ENCODE data around the gene ZSWIM1. TPM values are rescaled to one million over a fixed set of nuclear protein-coding genes. Genes with fewer than 3 reads are reported as not detected.
A peak's percentile ranks its signal among the peaks of the same experiment; 100 is the strongest.
"Not testable (repeated sequence)": the region's sequence is repeated elsewhere in the genome, so short reads cannot be mapped to it uniquely, and the experiment has no call there.

Gene ZSWIM1
- polyA plus RNA-seq, 1 donor from 2014 or later, result 5.8 TPM

DNA sequence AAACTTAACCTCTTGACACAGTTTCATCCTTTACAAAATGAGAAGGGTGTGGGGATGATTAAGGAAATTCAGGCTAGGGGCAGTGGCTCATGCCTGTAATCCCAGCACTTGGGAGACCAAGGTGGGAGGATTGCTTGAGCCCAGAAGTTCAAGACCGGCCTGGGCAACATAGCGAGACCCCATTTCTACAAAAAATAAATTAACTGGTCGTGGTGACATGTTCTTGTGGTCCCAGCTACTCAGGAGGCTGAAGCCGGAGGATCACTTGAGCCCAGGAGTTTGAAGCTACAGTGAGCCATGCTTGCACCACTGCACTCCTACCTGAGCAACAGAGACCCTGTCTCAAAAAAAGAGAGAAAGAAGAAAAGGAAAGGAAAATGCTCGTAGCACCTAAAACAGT lies 14.6 kb upstream of the ZSWIM1 start:
- Mint-ChIP-seq H3K27me3 (no peaks in the 10 kb centered on the region), H3K4me3 (no peak overlapping the region)

GRCh38 chr20:45867136-45867818 lies 13.8 kb upstream of the ZSWIM1 start:
- Mint-ChIP-seq H3K4me3 (no peak overlapping the region), H3K27ac (no peak overlapping the region), H3K9me3 (no peaks in the 10 kb centered on the region), H3K27me3 (no peaks in the 10 kb centered on the region), H3K36me3 (peaks cover 2% of the 10 kb centered on the region), H3K4me1 (peaks cover 0 to 3% (median 0%) of the 10 kb centered on the region in 3 donors)

More for the DNA sequence above, 14.6 kb upstream of the ZSWIM1 start:
- Mint-ChIP-seq H3K36me3 (peaks cover 2% of the 10 kb centered on the region), H3K9me3 (no peaks in the 10 kb centered on the region), H3K27ac (no peak overlapping the region), H3K4me1 (peaks cover 0 to 3% (median 0%) of the 10 kb centered on the region in 3 donors)

DNA sequence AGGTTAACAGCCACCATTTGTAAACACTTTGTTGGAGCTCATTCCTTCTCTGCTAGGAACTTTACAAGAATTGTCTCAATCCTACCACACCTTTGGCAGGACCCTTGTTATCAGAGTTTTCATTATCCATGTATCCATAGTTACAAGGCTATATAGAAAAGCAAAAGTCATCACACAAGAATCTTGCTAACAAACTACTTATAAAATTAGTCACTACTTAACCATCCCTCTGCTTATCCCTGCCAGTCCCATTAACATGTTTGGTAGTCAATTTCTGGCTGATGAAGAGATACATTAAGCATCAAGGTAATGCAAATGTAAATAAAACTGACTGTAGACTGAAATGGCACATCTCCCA lies 13.2 kb upstream of the ZSWIM1 start:
- Mint-ChIP-seq H3K36me3 (peaks cover 2% of the 10 kb centered on the region), H3K27me3 (no peaks in the 10 kb centered on the region), H3K9me3 (no peaks in the 10 kb centered on the region), H3K4me3 (no peak overlapping the region), H3K27ac (no peak overlapping the region), H3K4me1 (peaks cover 0 to 3% (median 0%) of the 10 kb centered on the region in 3 donors)

- no peak overlapping the region for H3K27ac Mint-ChIP-seq
- no peaks in the 10 kb centered on the region for H3K9me3 Mint-ChIP-seq
- H3K4me1 Mint-ChIP-seq, result peaks cover 0 to 3% (median 0%) of the 10 kb centered on the region in 3 donors
- peaks cover 2% of the 10 kb centered on the region for H3K36me3 Mint-ChIP-seq
- no peak overlapping the region for H3K4me3 Mint-ChIP-seq
- H3K27me3 Mint-ChIP-seq, result no peaks in the 10 kb centered on the region
Measured at GRCh38 chr20:45872626-45873025, 8.4 kb upstream of the ZSWIM1 start.

GRCh38 chr20:45873409-45874103 lies 7.5 kb upstream of the ZSWIM1 start:
- no peak overlapping the region for H3K4me3 Mint-ChIP-seq
- H3K4me1 Mint-ChIP-seq, result no peaks in the 10 kb centered on the region
- no peaks in the 10 kb centered on the region for H3K9me3 Mint-ChIP-seq
- no peaks in the 10 kb centered on the region for H3K27me3 Mint-ChIP-seq
- H3K27ac Mint-ChIP-seq, result no peak overlapping the region
- H3K36me3 Mint-ChIP-seq, result peaks cover 2% of the 10 kb centered on the region

DNA sequence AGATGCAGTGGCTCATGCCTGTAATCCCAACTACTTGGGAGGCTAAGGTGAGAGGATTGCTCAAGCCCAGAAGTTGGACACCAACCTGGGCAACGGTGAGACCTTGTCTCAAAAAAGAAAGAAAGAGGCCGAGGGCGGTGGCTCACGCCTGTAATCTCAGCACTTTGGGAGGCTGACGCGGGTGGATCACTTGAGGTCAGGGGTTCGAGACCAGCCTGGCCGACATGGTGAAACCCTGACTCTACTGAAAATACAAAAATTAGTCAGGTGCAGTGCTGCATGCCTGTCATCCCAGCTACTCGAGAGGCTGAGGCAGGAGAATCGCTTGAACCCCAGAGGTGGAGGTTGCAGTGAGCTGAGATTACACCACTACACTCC lies 6.9 kb upstream of the ZSWIM1 start:
- not testable (repeated sequence) for H3K9me3 Mint-ChIP-seq, H3K4me3 Mint-ChIP-seq, H3K27ac Mint-ChIP-seq, H3K27me3 Mint-ChIP-seq, H3K4me1 Mint-ChIP-seq, H3K36me3 Mint-ChIP-seq

DNA sequence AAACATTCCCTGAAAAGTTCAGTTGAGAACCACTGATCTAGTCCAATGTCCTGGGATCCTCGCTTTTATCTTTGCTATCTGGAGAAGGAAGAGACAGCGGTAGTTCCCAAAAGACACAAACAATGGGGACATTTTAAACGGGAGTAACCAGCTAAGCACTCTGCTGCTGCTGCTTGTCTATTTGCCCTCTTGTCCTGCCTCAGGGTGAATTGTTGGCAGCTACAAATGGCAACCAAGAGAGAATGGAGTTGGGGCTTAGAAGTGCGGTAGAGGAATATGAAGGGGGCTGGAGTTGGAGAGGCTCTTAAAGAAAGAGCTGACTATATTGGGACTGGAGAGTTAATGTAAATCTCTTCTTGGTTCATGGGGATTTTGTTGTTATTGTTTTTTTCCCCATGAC lies 6.5 kb upstream of the ZSWIM1 start:
- Mint-ChIP-seq H3K4me1 (no peaks in the 10 kb centered on the region), H3K27me3 (no peaks in the 10 kb centered on the region), H3K9me3 (no peaks in the 10 kb centered on the region), H3K4me3 (no peak overlapping the region), H3K36me3 (peaks cover 2% of the 10 kb centered on the region), H3K27ac (no peak overlapping the region)

- Mint-ChIP-seq H3K27me3 (no peaks in the 10 kb centered on the region), H3K9me3 (no peaks in the 10 kb centered on the region), H3K4me1 (peaks cover 13 to 20% (median 17%) of the 10 kb centered on the region in 3 donors)
Measured at GRCh38 chr20:45878076-45878761, 2.8 kb upstream of the ZSWIM1 start.

GRCh38 chr20:45882469-45883099 lies 1.6 kb downstream of the ZSWIM1 start:
- Mint-ChIP-seq H3K4me1 (peaks cover 13 to 26% (median 20%) of the 10 kb centered on the region in 3 donors), H3K27ac (peak overlapping the region in 2 of 3 donors; percentile 46 to 68), H3K36me3 (no peaks in the 10 kb centered on the region), H3K4me3 (peak overlapping the region; percentile 67 to 76 (median 73)), H3K9me3 (no peaks in the 10 kb centered on the region), H3K27me3 (no peaks in the 10 kb centered on the region)

More at GRCh38 chr20:45878076-45878761, 2.8 kb upstream of the ZSWIM1 start:
- Mint-ChIP-seq H3K27ac (no peak overlapping the region), H3K4me3 (no peak overlapping the region), H3K36me3 (no peaks in the 10 kb centered on the region)

DNA sequence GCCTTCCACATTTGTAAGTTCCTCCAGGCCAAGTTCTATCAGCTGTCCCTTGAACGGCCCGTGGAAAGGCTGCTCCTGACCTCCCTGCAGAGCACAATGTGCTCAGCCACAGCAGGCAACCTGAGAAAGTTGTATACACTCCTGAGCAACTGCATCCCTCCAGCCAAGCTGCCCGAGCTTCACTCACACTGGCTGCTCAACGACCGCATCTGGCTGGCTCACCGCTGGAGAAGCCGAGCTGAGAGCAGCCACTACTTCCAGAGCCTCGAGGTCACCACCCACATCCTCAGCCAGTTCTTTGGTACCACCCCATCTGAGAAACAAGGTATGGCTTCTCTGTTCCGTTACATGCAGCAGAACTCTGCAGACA lies 2.1 kb downstream of the ZSWIM1 start:
- H3K4me1 Mint-ChIP-seq, result peaks cover 13 to 27% (median 20%) of the 10 kb centered on the region in 3 donors
- no peak overlapping the region for H3K27ac Mint-ChIP-seq
- H3K9me3 Mint-ChIP-seq, result no peaks in the 10 kb centered on the region
- no peaks in the 10 kb centered on the region for H3K27me3 Mint-ChIP-seq
- H3K4me3 Mint-ChIP-seq, result peak overlapping the region in 2 of 4 donors; percentile 73 to 76
- H3K36me3 Mint-ChIP-seq, result no peaks in the 10 kb centered on the region

DNA sequence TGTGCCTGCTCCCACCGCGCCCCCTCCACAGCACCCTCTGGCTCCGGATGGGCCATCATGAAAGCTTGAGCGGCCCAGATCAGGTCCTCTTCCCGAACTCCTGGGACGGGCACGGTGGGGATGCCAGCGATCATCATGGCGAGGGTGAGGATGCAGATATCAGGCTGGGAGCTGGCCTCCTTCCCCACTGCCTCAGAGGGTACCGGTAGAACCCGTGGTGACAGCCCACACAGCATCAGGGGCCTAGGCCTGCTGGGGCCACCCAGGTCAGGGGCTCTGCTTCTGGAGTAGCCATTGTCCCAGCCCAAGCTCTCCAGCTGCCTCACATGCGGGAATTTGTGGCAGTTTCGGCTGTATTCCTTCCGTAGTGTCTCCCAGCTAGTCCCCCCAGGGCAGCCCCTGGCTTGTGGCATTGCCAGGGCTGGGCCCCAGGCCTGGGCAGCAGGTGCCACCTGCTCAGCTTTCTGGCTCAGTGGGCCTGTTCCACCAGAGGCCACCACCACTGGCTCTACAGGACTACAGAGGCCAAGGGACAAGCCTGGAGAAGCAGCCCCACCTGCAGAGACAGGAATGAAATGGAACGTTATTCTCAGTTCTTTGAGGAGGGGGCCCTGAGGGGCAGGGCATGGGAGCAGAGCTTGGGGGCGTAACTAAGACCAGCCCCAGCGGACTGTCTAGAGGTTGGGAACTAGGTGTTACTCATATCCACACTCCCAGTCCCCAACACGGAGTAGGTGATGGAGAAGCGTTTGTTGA lies 5.7 kb downstream of the ZSWIM1 start:
- Mint-ChIP-seq H3K36me3 (peaks cover 2% of the 10 kb centered on the region), H3K9me3 (no peaks in the 10 kb centered on the region), H3K27ac (no peak overlapping the region), H3K4me1 (peaks cover 14 to 27% (median 22%) of the 10 kb centered on the region in 3 donors), H3K27me3 (no peaks in the 10 kb centered on the region), H3K4me3 (peak overlapping the region in 1 of 4 donors; percentile 5)

- Mint-ChIP-seq H3K36me3 (peaks cover 2% of the 10 kb centered on the region), H3K4me1 (peaks cover 15 to 27% (median 19%) of the 10 kb centered on the region in 3 donors), H3K27ac (peak within 1 kb of the TSS in 2 of 3 donors; percentile 53 to 67), H3K27me3 (no peaks in the 10 kb centered on the region), H3K9me3 (no peaks in the 10 kb centered on the region), H3K4me3 (peak within 1 kb of the TSS in 1 of 4 donors; percentile 5)
Measured at GRCh38 chr20:45887346-45887715, 6.3 kb downstream of the ZSWIM1 start, which contains the start of gene SPATA25. Gene SPATA25, minus strand, starts transcription at chr20:45887622. Its CDS starts 32 bp downstream, at chr20:45887590.

- H3K9me3 Mint-ChIP-seq, result no peaks in the 10 kb centered on the region
- peaks cover 22 to 27% (median 25%) of the 10 kb centered on the region in 3 donors for H3K4me1 Mint-ChIP-seq
- peaks cover 2% of the 10 kb centered on the region for H3K36me3 Mint-ChIP-seq
- H3K27me3 Mint-ChIP-seq, result no peaks in the 10 kb centered on the region
- peak overlapping the region in 2 of 3 donors; percentile 53 to 67 for H3K27ac Mint-ChIP-seq
- H3K4me3 Mint-ChIP-seq, result peak overlapping the region in 1 of 4 donors; percentile 5
Measured at GRCh38 chr20:45888681-45889080, 7.7 kb downstream of the ZSWIM1 start.

Measured in IgD-negative memory B cell (primary cell).